ENCODE results near the gene SPTAN1.

Gene SPTAN1

DNA sequence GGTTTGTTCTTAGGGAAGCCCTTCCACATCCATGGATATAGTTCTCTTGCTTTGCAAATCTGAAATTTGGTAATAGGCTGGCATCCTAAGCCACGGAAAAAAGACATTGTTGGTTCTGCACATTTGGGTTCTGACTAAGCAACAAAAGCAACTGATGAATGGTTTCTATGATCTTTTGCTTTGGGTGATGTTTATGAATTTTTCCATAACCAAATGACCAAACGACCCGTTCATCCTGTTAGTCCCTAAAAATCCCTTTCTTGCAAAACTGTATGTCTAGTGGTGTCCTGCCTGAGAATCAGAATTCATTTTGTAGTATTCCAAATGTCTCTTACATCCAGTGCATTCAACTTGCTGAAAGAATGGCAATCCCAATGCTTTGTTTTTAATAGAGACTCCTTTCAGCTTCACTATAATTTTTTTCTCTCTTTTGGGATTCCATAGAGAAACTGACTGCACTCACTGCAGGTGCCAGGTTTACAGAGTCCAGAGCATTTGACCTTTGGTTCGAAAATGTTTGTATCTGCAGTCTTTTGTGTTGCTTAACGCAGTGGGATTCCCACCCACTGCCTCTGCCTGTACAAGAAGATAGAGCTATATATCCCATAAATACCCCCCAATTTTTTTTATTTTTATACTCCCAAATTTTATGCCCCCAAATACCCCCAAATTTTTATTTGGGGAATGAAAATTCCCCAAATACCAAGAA lies 4.7 kb downstream of the SPTAN1 start:
- peaks cover 46% of the 10 kb centered on the region for H3K4me1 ChIP-seq (ENCODE audit: insufficient read depth, poor library complexity, severe bottlenecking)
- peaks cover 12% of the 10 kb centered on the region for H3K36me3 ChIP-seq (ENCODE audit: low read depth)
- H3K27ac ChIP-seq (ENCODE audit: poor library complexity, severe bottlenecking), result peak overlapping the region; percentile 75
- no peak overlapping the region for H3K4me3 ChIP-seq (ENCODE audit: severe bottlenecking)
- DNase-seq (ENCODE audit: low spot score) (no peak), ATAC-seq (ENCODE audit: low read depth) (no peak)
- H3K27me3 ChIP-seq (ENCODE audit: insufficient read depth, poor library complexity, severe bottlenecking), result no peaks in the 10 kb centered on the region
- H3K9me3 ChIP-seq (ENCODE audit: severe bottlenecking), result no peaks in the 10 kb centered on the region
- no peak for TF ChIP-seq CTCF (IDR thresholded peaks at IDR 0.05; ENCODE audit: poor library complexity, severe bottlenecking)

DNA sequence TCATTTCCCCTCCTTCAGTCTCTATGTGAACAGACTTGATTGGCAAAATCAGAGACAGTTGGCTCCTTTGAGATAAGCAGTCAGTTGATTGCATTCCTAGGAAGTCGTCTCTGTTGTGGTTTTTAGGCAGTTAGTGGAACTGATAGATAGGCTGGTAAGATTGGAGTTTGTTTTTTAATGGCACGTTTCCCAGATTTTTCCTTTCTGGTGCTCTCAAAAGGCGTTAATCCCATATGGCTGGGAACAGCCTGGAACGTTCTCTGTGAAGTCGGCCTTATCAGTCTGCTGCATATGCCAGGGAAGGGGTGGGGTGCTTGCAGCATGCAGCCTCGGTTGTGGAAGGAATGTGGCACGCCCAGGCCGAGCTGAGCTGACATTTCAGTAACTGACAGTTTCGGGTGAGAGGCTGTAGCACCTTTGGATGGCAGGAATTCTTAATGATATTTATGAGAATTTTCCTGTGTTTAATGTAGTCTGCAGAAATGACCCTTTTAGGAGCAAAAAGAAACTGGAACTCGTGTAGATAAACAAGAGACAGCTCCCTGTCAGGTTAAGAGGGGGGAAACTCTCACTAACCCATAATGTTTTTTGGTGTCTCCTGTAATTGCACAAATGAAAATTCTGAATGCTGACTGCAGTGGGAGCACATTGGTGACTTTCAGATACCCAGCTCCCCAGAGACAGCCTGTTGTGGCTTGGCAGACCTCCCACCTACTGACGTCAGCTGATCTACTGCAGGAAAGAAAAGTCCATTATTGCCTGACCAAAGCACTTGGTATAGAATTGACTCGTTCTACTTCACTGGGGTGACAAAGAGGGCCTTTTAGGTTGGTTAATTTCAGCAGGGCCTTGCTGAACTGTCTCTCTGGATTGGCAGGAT lies 6.3 kb downstream of the SPTAN1 start:
- Histone ChIP-seq H3K36me3 (ENCODE audit: low read depth) (peaks cover 18% of the 10 kb centered on the region), H3K4me1 (ENCODE audit: insufficient read depth, poor library complexity, severe bottlenecking) (peaks cover 46% of the 10 kb centered on the region), H3K27me3 (ENCODE audit: insufficient read depth, poor library complexity, severe bottlenecking) (no peaks in the 10 kb centered on the region), H3K4me3 (ENCODE audit: severe bottlenecking) (no peak overlapping the region), H3K9me3 (ENCODE audit: severe bottlenecking) (no peaks in the 10 kb centered on the region), H3K27ac (ENCODE audit: poor library complexity, severe bottlenecking) (peak overlapping the region; percentile 75)
- DNase-seq (ENCODE audit: low spot score) (peak; percentile 68), ATAC-seq (ENCODE audit: low read depth) (peak; percentile 80)
- TF ChIP-seq CTCF (IDR thresholded peaks at IDR 0.05; ENCODE audit: poor library complexity, severe bottlenecking), result no peak

DNA sequence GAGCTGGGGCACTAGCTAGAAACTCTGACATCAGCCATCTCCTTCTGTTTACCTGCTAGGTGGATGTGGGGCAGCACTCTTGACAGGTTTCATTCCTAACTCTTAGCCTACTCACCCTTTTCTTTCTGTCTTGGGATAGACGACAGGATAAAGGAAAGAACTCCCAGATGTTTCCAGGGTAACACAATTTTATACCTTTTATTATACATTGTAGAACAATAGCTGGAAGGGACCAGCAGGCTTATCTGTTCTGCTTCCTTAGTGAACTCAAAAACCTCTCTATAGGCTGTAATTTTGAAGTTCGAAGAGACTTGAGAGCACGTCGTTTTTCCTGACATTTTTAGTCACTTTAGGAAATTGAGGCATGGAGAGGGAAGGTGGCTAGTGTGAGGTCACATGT lies 13.2 kb downstream of the SPTAN1 start:
- Histone ChIP-seq H3K36me3 (ENCODE audit: low read depth) (peaks cover 66% of the 10 kb centered on the region), H3K4me3 (ENCODE audit: severe bottlenecking) (no peak overlapping the region), H3K27ac (ENCODE audit: poor library complexity, severe bottlenecking) (no peak overlapping the region), H3K9me3 (ENCODE audit: severe bottlenecking) (no peaks in the 10 kb centered on the region), H3K4me1 (ENCODE audit: insufficient read depth, poor library complexity, severe bottlenecking) (no peaks in the 10 kb centered on the region), H3K27me3 (ENCODE audit: insufficient read depth, poor library complexity, severe bottlenecking) (no peaks in the 10 kb centered on the region)
- no peak for TF ChIP-seq CTCF (IDR thresholded peaks at IDR 0.05; ENCODE audit: poor library complexity, severe bottlenecking)
- ATAC-seq (ENCODE audit: low read depth) (no peak), DNase-seq (ENCODE audit: low spot score) (no peak)

- no peak for DNase-seq (ENCODE audit: low spot score)
- H3K36me3 ChIP-seq (ENCODE audit: low read depth), result peaks cover 78% of the 10 kb centered on the region
These were observed 16.2 kb downstream of the SPTAN1 start for GRCh38 chr9:128568470-128569078.

More at GRCh38 chr9:128568470-128569078, 16.2 kb downstream of the SPTAN1 start:
- ATAC-seq (ENCODE audit: low read depth), result no peak
- no peaks in the 10 kb centered on the region for H3K9me3 ChIP-seq (ENCODE audit: severe bottlenecking)
- H3K4me3 ChIP-seq (ENCODE audit: severe bottlenecking), result no peak overlapping the region
- H3K27ac ChIP-seq (ENCODE audit: poor library complexity, severe bottlenecking), result no peak overlapping the region
- H3K27me3 ChIP-seq (ENCODE audit: insufficient read depth, poor library complexity, severe bottlenecking), result no peaks in the 10 kb centered on the region
- H3K4me1 ChIP-seq (ENCODE audit: insufficient read depth, poor library complexity, severe bottlenecking), result no peaks in the 10 kb centered on the region
- TF ChIP-seq CTCF (IDR thresholded peaks at IDR 0.05; ENCODE audit: poor library complexity, severe bottlenecking), result no peak

Measured in RWPE2 (cell line).